ENCODE results near the gene NXPE3.

DNA sequence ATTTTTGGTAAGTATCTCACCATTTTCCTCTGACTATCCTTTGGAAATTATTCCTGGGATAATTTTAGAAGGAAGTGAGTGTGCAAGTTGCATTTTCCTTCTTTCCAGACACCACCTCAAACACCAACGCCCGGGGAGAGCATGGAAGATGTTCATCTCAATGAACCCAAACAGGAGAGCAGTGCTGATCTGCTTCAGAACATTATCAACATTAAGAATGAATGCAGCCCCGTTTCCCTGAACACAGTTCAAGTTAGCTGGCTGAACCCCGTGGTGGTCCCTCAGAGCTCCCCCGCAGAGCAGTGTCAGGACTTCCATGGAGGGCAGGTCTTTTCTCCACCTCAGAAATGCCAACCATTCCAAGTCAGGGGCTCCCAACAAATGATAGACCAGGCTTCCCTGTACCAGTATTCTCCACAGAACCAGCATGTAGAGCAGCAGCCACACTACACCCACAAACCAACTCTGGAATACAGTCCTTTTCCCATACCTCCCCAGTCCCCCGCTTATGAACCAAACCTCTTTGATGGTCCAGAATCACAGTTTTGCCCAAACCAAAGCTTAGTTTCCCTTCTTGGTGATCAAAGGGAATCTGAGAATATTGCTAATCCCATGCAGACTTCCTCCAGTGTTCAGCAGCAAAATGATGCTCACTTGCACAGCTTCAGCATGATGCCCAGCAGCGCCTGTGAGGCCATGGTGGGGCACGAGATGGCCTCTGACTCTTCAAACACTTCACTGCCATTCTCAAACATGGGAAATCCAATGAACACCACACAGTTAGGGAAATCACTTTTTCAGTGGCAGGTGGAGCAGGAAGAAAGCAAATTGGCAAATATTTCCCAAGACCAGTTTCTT is 74.2 kb downstream of the NXPE3 start:
- TF ChIP-seq, protein P1, sequence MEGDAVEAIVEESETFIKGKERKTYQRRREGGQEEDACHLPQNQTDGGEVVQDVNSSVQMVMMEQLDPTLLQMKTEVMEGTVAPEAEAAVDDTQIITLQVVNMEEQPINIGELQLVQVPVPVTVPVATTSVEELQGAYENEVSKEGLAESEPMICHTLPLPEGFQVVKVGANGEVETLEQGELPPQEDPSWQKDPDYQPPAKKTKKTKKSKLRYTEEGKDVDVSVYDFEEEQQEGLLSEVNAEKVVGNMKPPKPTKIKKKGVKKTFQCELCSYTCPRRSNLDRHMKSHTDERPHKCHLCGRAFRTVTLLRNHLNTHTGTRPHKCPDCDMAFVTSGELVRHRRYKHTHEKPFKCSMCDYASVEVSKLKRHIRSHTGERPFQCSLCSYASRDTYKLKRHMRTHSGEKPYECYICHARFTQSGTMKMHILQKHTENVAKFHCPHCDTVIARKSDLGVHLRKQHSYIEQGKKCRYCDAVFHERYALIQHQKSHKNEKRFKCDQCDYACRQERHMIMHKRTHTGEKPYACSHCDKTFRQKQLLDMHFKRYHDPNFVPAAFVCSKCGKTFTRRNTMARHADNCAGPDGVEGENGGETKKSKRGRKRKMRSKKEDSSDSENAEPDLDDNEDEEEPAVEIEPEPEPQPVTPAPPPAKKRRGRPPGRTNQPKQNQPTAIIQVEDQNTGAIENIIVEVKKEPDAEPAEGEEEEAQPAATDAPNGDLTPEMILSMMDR (IDR thresholded peaks at IDR 0.05) = no peak
- no peak for TF ChIP-seq POLR2A (IDR thresholded peaks at IDR 0.05)
